Peyer's patch (tissue), 4 donors: ENCODE measurements around the gene CDH9.

ENCODE experiments used
- CTCF ChIP-seq, 6 experiments: fragments of 450-650 bp in 4 of 6; fragments of 200-600 bp in 2 of 6; sonication (generic) in 1 of 6; IDR thresholded peaks; one replicate each; pipeline ENCODE4 v1.5.1; 2017 to 2019; ENCODE audit warnings: antibody characterized with exemption in 6 of 6, mild to moderate bottlenecking in 3 of 6, moderate library complexity in 1 of 6
- POLR2A ChIP-seq, 2 donors: fragments of 450-650 bp; IDR thresholded peaks; one replicate each; pipeline ENCODE4 v1.5.1; 2017; ENCODE audit warnings: antibody characterized with exemption in 2 of 2, mild to moderate bottlenecking in 2 of 2, moderate library complexity in 2 of 2

DNA sequence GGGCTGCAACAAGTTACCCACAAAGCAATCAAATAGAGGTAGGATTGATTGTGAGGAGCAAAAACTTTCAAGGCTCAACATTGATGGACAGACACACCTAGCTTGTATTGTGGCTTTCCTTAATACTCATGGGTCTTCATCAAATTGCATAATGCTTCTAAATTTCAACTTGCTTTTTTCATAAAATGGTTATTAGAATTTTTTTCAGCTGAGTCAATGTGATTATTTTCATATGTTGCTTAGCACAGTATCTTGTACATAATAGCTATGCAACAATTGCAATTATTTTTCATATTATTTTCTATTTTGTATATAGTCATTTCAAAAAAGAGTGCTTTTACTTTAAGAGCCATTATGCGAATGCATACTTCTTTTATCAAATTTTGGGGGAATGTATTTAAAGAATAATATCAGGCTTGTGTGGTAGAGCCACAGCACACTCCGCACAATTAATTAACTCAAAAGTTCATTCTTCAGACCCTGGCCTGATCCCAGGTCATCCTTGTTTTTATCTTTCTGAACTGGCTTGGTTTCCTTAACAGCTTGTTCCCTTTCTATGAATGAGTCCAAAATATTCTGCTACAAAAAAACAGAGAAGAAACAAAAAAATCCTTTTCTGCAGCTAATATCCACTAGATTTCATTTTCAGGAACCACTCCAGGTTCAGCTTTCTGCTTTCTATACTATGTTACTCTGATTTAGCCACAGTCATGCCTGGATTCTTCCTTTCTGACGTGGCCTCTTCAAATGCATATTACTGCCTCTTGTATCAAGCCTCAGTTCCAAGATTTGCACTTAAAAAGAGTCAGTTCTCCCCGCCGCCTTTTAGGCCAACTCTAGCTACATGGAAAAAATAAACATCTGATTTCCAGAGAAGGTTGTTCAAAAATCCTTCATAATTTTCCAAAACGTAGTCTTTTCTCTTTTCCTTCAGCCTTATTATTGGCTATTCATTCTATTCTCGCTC, 45.3 kb upstream of the CDH9 start:
- TF ChIP-seq CTCF (IDR thresholded peaks at IDR 0.05) (peak in 1 of 6 experiments; percentile 5), POLR2A (IDR thresholded peaks at IDR 0.05) (no peak)
